ENCODE data around the gene CMKLR1. TPM values are rescaled to one million over a fixed set of nuclear protein-coding genes. Genes with fewer than 3 reads are reported as not detected.

Gene CMKLR1
- total and polyA plus RNA-seq, 2 donors (not counting 1 experiment from before 2014, with no cell fraction given) = 0.06 to 0.54 TPM

DNA sequence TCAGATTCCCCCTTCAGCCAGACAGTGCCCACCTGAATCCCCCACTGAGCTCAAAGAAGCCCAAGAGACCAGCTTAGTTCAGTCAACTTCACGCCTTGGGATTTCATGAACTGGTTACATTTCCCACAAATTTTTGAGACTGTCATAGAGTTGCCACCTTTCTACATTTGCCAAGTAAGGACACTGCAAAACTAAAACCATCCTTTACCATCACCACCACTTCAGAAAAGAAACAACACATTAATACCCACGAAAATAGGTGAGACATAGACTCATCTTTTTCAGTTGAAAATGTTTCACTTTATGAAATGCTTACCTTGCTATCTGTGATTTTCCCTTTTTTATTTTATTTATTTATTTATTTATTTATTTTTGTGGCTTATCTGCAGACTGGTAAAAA lies 16.1 kb downstream of the CMKLR1 start:
- WGBS (ENCODE audit: insufficient coverage) = 73% methylated on average over 1 of the region's 2 CpGs
- H3K36me3 ChIP-seq (replicated peaks in 1 of 2; ENCODE audit: control extremely low read depth in 1 of 2, control insufficient read depth in 1 of 2, extremely low read depth in 1 of 2, insufficient read depth in 2 of 2, low read length in 1 of 2) = no peaks in the 10 kb centered on the region
- TF ChIP-seq, protein P1, sequence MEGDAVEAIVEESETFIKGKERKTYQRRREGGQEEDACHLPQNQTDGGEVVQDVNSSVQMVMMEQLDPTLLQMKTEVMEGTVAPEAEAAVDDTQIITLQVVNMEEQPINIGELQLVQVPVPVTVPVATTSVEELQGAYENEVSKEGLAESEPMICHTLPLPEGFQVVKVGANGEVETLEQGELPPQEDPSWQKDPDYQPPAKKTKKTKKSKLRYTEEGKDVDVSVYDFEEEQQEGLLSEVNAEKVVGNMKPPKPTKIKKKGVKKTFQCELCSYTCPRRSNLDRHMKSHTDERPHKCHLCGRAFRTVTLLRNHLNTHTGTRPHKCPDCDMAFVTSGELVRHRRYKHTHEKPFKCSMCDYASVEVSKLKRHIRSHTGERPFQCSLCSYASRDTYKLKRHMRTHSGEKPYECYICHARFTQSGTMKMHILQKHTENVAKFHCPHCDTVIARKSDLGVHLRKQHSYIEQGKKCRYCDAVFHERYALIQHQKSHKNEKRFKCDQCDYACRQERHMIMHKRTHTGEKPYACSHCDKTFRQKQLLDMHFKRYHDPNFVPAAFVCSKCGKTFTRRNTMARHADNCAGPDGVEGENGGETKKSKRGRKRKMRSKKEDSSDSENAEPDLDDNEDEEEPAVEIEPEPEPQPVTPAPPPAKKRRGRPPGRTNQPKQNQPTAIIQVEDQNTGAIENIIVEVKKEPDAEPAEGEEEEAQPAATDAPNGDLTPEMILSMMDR (IDR thresholded peaks at IDR 0.05) = no peak
- no peak for TF ChIP-seq EZH2 (IDR thresholded peaks at IDR 0.05; ENCODE audit: borderline replicate concordance, insufficient read depth, low read depth, low read length, poor library complexity, severe bottlenecking)
- H3K9me3 Mint-ChIP-seq (ENCODE audit: insufficient read depth) = no peaks in the 10 kb centered on the region
- no peaks in the 10 kb centered on the region for H3K9me3 ChIP-seq (ENCODE audit: control extremely low read depth in 1 of 3, control insufficient read depth in 2 of 3, insufficient read depth in 1 of 3, low read length in 2 of 3)
- no peaks in the 10 kb centered on the region for H4K20me1 ChIP-seq (ENCODE audit: control insufficient read depth, insufficient read depth, low read length, poor library complexity, severe bottlenecking)
- intact Hi-C loops (cut with micrococcal nuclease) = no loop called here
- H3K27ac ChIP-seq (ENCODE audit: low read length in 2 of 2) = no peak overlapping the region
- H3K79me2 ChIP-seq (ENCODE audit: control insufficient read depth, insufficient read depth, low read length) = no peaks in the 10 kb centered on the region
- H3K9ac ChIP-seq (ENCODE audit: low read length) = no peak overlapping the region
- no peak for DNase-seq
- no peak overlapping the region for H3K27ac Mint-ChIP-seq
- no peak for ATAC-seq (ENCODE audit: low read depth)
- no peaks in the 10 kb centered on the region for H3K4me1 ChIP-seq (ENCODE audit: control insufficient read depth in 2 of 2, insufficient read depth in 2 of 2, low read length in 2 of 2)
- ChIA-PET CTCF (no interaction called here), POLR2A (no interaction called here)
- H3K4me1 Mint-ChIP-seq = no peaks in the 10 kb centered on the region
- peaks cover 0 to 9% (median 0%) of the 10 kb centered on the region in 4 experiments for H3K27me3 ChIP-seq (replicated peaks in 1 of 4; ENCODE audit: control extremely low read depth in 1 of 4, control insufficient read depth in 3 of 4, insufficient read depth in 4 of 4, low read length in 3 of 4)
- H3K4me3 Mint-ChIP-seq = no peak overlapping the region
- no peak overlapping the region for H3K4me3 ChIP-seq (ENCODE audit: control extremely low read depth in 1 of 5, extremely low read depth in 1 of 5, insufficient read depth in 1 of 5, low read depth in 2 of 5, low read length in 4 of 5)
- no peak overlapping the region for H2AFZ ChIP-seq (ENCODE audit: insufficient read depth, low read depth, low read length, poor library complexity, severe bottlenecking)
- no peak overlapping the region for H3K4me2 ChIP-seq (replicated peaks; ENCODE audit: low read depth, low read length, poor library complexity, severe bottlenecking)
- H3K27me3 Mint-ChIP-seq = peaks cover 27% of the 10 kb centered on the region

DNA sequence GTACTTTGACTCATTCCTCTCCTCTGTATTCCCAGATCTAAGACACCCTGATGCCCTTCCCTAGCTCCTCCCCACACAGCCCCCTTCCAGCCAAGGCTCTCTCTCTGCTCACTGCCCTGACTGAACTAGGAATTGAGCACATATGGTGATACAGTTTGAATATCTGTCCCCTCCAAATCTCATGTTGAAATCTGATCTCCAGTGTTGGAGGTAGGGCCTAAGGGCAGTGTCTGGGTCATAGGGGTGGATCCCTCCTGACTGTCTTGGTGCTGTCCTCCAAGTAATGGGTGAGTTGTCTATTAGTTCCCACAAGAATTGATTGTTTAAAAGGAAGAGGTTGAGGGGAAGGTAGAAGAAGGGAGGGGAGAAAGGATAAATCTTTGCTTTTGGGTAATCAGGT lies 17.4 kb downstream of the CMKLR1 start:
- no peak overlapping the region for H3K4me2 ChIP-seq (replicated peaks; ENCODE audit: low read depth, low read length, poor library complexity, severe bottlenecking)
- H2AFZ ChIP-seq (ENCODE audit: insufficient read depth, low read depth, low read length, poor library complexity, severe bottlenecking) = no peak overlapping the region
- ATAC-seq (ENCODE audit: low read depth) = no peak
- no peak overlapping the region for H3K4me3 Mint-ChIP-seq
- H3K79me2 ChIP-seq (ENCODE audit: control insufficient read depth, insufficient read depth, low read length) = no peaks in the 10 kb centered on the region
- peaks cover 0 to 9% (median 0%) of the 10 kb centered on the region in 4 experiments for H3K27me3 ChIP-seq (replicated peaks in 1 of 4; ENCODE audit: control extremely low read depth in 1 of 4, control insufficient read depth in 3 of 4, insufficient read depth in 4 of 4, low read length in 3 of 4)
- no peaks in the 10 kb centered on the region for H3K4me1 Mint-ChIP-seq
- no peak overlapping the region for H3K4me3 ChIP-seq (ENCODE audit: control extremely low read depth in 1 of 5, extremely low read depth in 1 of 5, insufficient read depth in 1 of 5, low read depth in 2 of 5, low read length in 4 of 5)
- H3K9me3 ChIP-seq (ENCODE audit: control extremely low read depth in 1 of 3, control insufficient read depth in 2 of 3, insufficient read depth in 1 of 3, low read length in 2 of 3) = no peaks in the 10 kb centered on the region
- H3K27ac ChIP-seq (ENCODE audit: low read length in 2 of 2) = no peak overlapping the region
- intact Hi-C loops (cut with micrococcal nuclease) = no loop called here
- no peak overlapping the region for H3K9ac ChIP-seq (ENCODE audit: low read length)
- no peak for TF ChIP-seq EZH2 (IDR thresholded peaks at IDR 0.05; ENCODE audit: borderline replicate concordance, insufficient read depth, low read depth, low read length, poor library complexity, severe bottlenecking)
- TF ChIP-seq, protein P1 (IDR thresholded peaks at IDR 0.05) = no peak
- no peaks in the 10 kb centered on the region for H3K9me3 Mint-ChIP-seq (ENCODE audit: insufficient read depth)
- H3K27me3 Mint-ChIP-seq = peaks cover 30% of the 10 kb centered on the region
- CTCF ChIA-PET = no interaction called here
- no peak overlapping the region for H3K27ac Mint-ChIP-seq
- H3K36me3 ChIP-seq (replicated peaks in 1 of 2; ENCODE audit: control extremely low read depth in 1 of 2, control insufficient read depth in 1 of 2, extremely low read depth in 1 of 2, insufficient read depth in 2 of 2, low read length in 1 of 2) = no peaks in the 10 kb centered on the region
- POLR2A ChIA-PET = no interaction called here
- DNase-seq = no peak
- H4K20me1 ChIP-seq (ENCODE audit: control insufficient read depth, insufficient read depth, low read length, poor library complexity, severe bottlenecking) = no peaks in the 10 kb centered on the region
- H3K4me1 ChIP-seq (ENCODE audit: control insufficient read depth in 2 of 2, insufficient read depth in 2 of 2, low read length in 2 of 2) = no peaks in the 10 kb centered on the region

Data from B cell (primary cell).